ENCODE measurements around the gene LIPC. TPM values are rescaled to one million over a fixed set of nuclear protein-coding genes. Genes with fewer than 3 reads are reported as not detected.

The LIPC gene
- total and polyA plus RNA-seq, 9 of the 15 experiments (the other 6 are each of a cell fraction or from before 2014, with no cell fraction given) = 0.07 to 0.41 (median 0.11) TPM; not detected in 2

DNA sequence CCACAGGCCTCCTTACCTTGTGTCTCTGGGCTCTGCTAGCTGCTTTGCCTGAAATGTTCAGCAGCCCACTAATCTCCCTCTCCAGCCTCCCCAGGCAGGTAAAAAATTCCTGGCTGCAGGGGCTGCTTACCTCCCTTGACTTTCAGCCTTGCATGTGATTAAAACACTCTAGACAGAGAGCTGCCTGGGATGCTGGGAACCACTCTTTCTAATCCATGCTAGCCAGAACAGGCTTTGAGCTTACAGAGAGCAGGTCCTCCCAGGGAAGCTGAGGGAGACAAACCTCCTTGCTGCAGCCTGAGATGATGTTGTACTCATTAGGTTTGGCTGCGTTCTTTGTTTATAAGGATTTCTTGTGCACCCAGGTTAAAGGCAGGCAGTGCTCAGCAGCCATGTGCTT, 33.7 kb upstream of the LIPC start:
- H3K27me3 ChIP-seq (ENCODE audit: control insufficient read depth in 2 of 2, insufficient read depth in 2 of 2, low read length in 2 of 2) = no peaks in the 10 kb centered on the region; a peak in 1 of 5 replicates
- H3K9me3 ChIP-seq (replicated peaks; ENCODE audit: control insufficient read depth, insufficient read depth, low read depth, low read length) = no peaks in the 10 kb centered on the region; the same call in 1 of the 2 replicates
- no peak for TF ChIP-seq PTRF (tag; IDR thresholded peaks at IDR 0.05)
- TF ChIP-seq, protein P1, sequence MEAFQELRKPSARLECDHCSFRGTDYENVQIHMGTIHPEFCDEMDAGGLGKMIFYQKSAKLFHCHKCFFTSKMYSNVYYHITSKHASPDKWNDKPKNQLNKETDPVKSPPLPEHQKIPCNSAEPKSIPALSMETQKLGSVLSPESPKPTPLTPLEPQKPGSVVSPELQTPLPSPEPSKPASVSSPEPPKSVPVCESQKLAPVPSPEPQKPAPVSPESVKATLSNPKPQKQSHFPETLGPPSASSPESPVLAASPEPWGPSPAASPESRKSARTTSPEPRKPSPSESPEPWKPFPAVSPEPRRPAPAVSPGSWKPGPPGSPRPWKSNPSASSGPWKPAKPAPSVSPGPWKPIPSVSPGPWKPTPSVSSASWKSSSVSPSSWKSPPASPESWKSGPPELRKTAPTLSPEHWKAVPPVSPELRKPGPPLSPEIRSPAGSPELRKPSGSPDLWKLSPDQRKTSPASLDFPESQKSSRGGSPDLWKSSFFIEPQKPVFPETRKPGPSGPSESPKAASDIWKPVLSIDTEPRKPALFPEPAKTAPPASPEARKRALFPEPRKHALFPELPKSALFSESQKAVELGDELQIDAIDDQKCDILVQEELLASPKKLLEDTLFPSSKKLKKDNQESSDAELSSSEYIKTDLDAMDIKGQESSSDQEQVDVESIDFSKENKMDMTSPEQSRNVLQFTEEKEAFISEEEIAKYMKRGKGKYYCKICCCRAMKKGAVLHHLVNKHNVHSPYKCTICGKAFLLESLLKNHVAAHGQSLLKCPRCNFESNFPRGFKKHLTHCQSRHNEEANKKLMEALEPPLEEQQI (IDR thresholded peaks at IDR 0.05) = no peak
- TF ChIP-seq NFXL1 (CRISPR knock-in tag; IDR thresholded peaks at IDR 0.05) = no peak
- TF ChIP-seq, protein P2, sequence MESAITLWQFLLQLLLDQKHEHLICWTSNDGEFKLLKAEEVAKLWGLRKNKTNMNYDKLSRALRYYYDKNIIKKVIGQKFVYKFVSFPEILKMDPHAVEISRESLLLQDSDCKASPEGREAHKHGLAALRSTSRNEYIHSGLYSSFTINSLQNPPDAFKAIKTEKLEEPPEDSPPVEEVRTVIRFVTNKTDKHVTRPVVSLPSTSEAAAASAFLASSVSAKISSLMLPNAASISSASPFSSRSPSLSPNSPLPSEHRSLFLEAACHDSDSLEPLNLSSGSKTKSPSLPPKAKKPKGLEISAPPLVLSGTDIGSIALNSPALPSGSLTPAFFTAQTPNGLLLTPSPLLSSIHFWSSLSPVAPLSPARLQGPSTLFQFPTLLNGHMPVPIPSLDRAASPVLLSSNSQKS (CRISPR knock-in tag; IDR thresholded peaks at IDR 0.05) = no peak
- TF ChIP-seq, protein P3, sequence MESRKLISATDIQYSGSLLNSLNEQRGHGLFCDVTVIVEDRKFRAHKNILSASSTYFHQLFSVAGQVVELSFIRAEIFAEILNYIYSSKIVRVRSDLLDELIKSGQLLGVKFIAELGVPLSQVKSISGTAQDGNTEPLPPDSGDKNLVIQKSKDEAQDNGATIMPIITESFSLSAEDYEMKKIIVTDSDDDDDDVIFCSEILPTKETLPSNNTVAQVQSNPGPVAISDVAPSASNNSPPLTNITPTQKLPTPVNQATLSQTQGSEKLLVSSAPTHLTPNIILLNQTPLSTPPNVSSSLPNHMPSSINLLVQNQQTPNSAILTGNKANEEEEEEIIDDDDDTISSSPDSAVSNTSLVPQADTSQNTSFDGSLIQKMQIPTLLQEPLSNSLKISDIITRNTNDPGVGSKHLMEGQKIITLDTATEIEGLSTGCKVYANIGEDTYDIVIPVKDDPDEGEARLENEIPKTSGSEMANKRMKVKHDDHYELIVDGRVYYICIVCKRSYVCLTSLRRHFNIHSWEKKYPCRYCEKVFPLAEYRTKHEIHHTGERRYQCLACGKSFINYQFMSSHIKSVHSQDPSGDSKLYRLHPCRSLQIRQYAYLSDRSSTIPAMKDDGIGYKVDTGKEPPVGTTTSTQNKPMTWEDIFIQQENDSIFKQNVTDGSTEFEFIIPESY (CRISPR knock-in tag; IDR thresholded peaks at IDR 0.05) = no peak
- no peak for TF ChIP-seq SRSF1 (IDR thresholded peaks at IDR 0.05; ENCODE audit: low read depth, low read length)
- no peak for TF ChIP-seq ILF3 (IDR thresholded peaks at IDR 0.05; ENCODE audit: borderline replicate concordance)
- TF ChIP-seq, protein P4, sequence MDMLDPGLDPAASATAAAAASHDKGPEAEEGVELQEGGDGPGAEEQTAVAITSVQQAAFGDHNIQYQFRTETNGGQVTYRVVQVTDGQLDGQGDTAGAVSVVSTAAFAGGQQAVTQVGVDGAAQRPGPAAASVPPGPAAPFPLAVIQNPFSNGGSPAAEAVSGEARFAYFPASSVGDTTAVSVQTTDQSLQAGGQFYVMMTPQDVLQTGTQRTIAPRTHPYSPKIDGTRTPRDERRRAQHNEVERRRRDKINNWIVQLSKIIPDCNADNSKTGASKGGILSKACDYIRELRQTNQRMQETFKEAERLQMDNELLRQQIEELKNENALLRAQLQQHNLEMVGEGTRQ (CRISPR knock-in tag; IDR thresholded peaks at IDR 0.05) = no peak
- no peak for TF ChIP-seq ZZZ3 (IDR thresholded peaks at IDR 0.05)
- TF ChIP-seq ZNF384 (IDR thresholded peaks at IDR 0.05; ENCODE audit: low read depth, low read length) = no peak
- no peak for TF ChIP-seq CSDE1 (IDR thresholded peaks at IDR 0.05)
- TF ChIP-seq NUFIP1 (IDR thresholded peaks at IDR 0.05; ENCODE audit: partially characterized antibody) = no peak
- TF ChIP-seq, protein P5, sequence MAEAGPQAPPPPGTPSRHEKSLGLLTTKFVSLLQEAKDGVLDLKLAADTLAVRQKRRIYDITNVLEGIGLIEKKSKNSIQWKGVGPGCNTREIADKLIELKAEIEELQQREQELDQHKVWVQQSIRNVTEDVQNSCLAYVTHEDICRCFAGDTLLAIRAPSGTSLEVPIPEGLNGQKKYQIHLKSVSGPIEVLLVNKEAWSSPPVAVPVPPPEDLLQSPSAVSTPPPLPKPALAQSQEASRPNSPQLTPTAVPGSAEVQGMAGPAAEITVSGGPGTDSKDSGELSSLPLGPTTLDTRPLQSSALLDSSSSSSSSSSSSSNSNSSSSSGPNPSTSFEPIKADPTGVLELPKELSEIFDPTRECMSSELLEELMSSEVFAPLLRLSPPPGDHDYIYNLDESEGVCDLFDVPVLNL (CRISPR knock-in tag; IDR thresholded peaks at IDR 0.05; ENCODE audit: low read depth) = no peak
- no peak for TF ChIP-seq RNF2 (IDR thresholded peaks at IDR 0.05)
- no TSS peak for BruUV-seq (replicated peaks)
- WGBS (ENCODE audit: insufficient coverage, low coverage, missing lambda C conversion rate) = 54% methylated on average over 1 of the region's 1 CpG
- no peak overlapping the region for H3K9ac ChIP-seq (ENCODE audit: insufficient read depth in 1 of 2, low read depth in 2 of 2, low read length in 2 of 2)
- intact Hi-C loops (cut with micrococcal nuclease) (no loop called here), in situ Hi-C loops (cut with MboI) (no loop called here)
- no peak overlapping the region for H3K4me2 ChIP-seq (ENCODE audit: insufficient read depth, low read length)
- ATAC-seq (no peak), DNase-seq (ENCODE audit: extremely low read depth in 1 of 4, low spot score in 3 of 4) (no peak), FAIRE-seq (no peak)
- H3K4me1 ChIP-seq (replicated peaks in 1 of 2; ENCODE audit: control insufficient read depth in 2 of 2, insufficient read depth in 2 of 2, low read length in 2 of 2) = peaks cover 0 to 32% of the 10 kb centered on the region in 2 experiments; a peak in 2 of 5 replicates
- H3K4me3 ChIP-seq = no peak overlapping the region
- CTCF ChIA-PET (ENCODE audit: low intra/inter-chr PET ratio) = no interaction called here
- H3K79me2 ChIP-seq (ENCODE audit: control insufficient read depth, insufficient read depth, low read length) = no peaks in the 10 kb centered on the region
- no peak overlapping the region for H3K27ac ChIP-seq (ENCODE audit: extremely low read depth, low read depth, low read length)
- H3K36me3 ChIP-seq (ENCODE audit: control insufficient read depth, insufficient read depth, low read length) = no peaks in the 10 kb centered on the region
- H2AFZ ChIP-seq (ENCODE audit: low read depth, low read length) = peak overlapping the region; percentile 29; the same call in 1 of the 2 replicates
- no peaks in the 10 kb centered on the region for H3K9me1 ChIP-seq (ENCODE audit: control insufficient read depth, insufficient read depth, low read length)
- H4K20me1 ChIP-seq (replicated peaks; ENCODE audit: control insufficient read depth, insufficient read depth, low read length) = no peaks in the 10 kb centered on the region
- POLR2A ChIA-PET = interaction anchor here (0.7 to 1.0 kb wide), 2 partner anchors 12 to 29 kb away, joined by 3 read pairs; no protein-coding TSS in a partner anchor
